ENCODE results near the gene CLEC10A.
A peak's percentile ranks its signal among the peaks of the same experiment; 100 is the strongest.
"Not testable (repeated sequence)": the region's sequence is repeated elsewhere in the genome, so short reads cannot be mapped to it uniquely, and the experiment has no call there.

CLEC10A gene

DNA sequence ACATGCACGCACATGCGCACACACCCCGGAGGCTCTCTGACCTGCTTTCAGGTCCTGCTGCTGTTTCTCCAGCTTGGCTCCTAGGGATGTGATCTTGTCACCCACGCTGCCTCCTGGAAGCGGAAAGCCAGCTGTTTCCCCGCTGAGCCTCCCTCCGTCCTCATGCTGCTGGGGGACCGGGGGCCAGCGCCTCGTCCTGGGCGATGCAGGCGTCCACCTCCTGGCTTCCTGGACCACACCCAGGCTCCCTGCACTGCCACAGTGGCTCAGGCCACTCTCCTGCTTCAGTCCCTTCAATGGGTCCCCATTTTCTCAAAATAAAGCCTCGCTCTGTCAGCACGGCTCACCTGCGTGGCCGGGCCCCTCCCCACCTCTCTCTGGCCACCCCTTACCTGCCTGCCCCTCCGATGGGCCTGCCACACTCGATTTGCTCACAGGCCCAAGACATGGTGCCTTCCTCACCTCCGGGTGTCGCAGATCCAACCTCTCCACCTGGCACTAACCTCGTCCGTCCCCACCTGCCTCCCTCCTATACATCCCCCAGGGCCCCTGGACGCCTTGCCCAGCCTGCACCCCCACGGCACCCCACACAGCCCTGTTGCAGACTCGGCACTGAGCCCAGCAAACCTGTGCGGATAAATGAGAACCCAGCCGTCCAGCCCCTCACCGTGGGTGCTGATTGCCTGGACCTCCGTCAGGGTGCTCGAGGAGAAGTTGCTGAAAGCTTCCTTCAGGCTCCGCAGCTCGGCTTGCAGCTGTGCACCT is 27.9 kb upstream of the CLEC10A start:
- DNase-seq: no peak

DNA sequence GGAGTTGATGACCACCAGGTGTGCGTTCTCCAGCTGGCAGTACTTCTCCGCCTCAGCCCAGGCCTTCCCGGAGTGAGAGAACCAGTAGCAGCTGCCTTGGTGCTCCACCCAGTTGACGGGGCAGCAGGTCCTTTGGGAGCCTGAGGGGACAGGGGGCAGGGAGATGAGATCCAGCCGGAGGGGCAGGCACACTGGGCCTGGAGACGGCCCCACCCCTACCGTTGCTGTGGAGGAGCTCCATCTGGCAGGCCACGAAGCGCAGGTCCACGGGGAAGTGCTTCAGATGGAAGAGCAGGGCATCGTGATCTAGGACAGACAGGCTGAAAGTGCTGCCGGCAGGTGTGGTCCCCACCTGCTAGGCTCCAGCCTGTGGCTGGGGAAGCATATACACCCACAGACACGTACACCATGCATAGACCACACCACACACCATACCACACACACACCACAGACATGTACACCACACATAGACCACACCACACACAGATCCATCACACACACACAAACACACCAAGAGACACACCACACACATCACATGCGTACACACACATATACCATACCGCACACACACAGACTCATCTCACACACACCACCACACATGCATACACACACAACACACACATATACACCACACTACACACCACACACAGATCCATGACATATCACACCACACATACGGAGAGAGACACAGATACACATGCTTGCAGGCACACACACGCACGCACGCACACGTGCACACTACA is 27.1 kb upstream of the CLEC10A start:
- DNase-seq: no peak

- no peak for DNase-seq
Measured at GRCh38 chr17:7102421-7102820, 22.4 kb upstream of the CLEC10A start.

- DNase-seq: no peak
Measured at GRCh38 chr17:7101531-7101930, 21.5 kb upstream of the CLEC10A start.

DNA sequence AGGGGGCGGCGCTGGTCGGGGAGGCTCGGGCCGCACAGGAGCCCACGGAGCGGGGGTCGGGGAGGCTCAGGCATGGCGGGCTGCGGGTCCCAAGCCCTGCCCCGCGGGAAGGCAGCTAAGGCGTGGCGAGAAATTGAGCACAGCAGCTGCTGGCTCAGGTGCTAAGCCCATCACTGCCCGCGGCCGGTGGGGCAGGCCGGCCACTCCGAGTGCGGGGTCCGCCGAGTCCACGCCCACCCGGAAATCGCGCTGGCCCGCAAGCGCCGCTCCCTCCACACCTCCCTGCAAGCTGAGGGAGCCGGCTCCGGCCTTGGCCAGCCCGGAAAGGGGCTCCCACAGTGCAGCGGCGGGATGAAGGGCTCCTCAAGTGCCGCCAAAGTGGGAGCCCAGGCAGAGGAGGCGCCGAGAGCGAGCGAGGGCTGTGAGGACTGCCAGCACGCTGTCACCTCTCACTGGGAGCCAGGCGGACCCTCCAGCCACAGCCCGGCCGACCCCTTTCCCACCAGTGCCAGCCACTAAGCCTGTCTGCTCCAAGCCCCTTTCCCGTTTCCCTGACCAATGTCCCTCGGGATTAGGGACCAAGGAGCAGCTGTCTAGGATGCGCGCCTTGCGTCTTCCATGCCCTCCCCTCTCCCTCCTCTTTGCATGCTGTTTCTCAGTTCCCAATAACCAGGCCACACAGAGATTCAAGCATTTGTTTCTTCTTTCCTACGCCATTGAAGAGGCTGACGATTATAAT is 20.8 kb upstream of the CLEC10A start:
- DNase-seq: not testable (repeated sequence)

DNA sequence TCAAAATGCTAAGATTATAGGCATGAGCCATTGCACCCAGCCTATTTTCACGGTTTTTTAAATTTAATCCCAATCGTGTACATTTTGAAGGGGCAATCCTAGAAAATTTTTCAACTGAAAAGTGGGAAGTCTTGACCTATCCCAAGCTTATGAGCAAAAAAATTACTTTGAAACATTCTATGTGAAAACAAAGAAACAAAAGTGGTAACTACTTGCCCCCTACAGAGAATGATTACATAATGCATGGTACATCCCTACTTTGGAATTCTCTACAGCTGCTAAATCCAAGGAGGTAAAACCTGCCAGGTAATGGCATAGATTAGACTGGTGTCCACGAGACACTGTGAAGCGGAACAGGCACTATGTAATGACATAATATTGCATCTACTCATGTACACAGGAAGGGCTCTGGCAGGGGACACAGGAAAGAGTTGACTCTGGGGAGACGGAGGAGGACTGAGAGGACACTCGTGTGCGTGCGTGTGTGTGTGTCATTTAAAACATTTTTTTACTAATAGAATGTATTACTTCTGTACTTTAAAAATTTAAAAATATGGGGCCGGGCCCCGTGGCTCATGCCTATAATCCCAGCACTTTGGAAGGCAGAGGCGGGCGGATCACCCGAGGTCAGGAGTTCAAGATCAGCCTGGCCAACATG is 18.9 kb upstream of the CLEC10A start:
- no peak for DNase-seq

DNA sequence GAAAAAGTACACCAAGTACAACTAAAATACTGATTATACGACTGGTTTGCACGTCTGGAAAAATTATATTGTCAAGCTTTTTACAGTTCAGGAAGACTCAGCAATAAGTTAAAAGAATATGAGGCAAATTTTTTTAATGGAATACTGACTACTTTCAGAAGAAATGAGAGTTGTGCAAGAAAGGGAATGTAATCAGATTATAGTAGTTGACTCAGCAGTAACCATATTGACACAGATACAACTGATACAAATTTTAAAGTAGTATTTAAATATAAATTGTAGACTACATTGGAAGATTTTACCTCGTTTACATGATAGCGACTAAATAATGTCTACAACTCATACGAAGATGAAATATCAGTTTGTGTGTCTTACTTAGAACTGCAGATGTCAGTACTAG is 17.9 kb upstream of the CLEC10A start:
- no peak for DNase-seq

- DNase-seq: no peak
Measured at GRCh38 chr17:7095625-7096024, 15.6 kb upstream of the CLEC10A start.

DNA sequence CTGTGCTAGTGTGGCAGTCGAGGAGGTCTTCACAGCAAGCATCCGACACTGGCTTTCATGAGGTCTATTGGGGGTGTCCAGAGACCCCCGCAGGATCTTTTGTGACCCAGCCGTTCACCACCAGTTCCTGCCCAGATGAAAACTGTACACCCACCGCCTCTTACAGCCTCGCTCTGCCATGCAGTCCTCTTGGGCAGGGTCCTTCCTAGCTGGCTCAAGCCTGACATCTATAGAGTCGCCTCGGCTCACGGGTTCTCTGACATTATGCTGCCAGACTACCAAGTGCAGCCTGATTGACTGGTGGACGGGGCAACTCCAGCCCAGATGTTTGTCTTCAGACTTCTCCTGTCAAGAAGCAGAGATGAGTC is 14.6 kb upstream of the CLEC10A start:
- no peak for DNase-seq

- not testable (repeated sequence) for DNase-seq
Measured at GRCh38 chr17:7091311-7092005, 11.4 kb upstream of the CLEC10A start.

DNA sequence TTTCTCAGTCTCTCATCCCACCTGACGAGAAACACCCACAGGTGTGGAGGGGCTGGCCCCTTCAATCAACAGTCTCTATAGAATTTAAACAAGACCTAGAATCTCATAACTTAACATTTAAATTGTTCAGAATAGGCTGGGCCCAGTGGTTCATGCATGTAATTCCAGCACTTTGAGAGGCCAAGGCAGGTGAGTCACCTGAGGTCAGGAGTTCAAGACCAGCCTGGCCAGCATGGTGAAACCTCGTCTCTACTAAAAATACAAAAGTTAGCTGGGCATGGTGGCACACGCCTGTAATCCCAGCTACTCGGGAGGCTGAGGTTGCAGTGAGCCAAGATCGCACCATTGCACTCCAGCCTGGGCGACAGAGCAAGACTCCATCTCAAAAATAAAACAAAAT is 9.5 kb upstream of the CLEC10A start:
- DNase-seq: not testable (repeated sequence)

DNA sequence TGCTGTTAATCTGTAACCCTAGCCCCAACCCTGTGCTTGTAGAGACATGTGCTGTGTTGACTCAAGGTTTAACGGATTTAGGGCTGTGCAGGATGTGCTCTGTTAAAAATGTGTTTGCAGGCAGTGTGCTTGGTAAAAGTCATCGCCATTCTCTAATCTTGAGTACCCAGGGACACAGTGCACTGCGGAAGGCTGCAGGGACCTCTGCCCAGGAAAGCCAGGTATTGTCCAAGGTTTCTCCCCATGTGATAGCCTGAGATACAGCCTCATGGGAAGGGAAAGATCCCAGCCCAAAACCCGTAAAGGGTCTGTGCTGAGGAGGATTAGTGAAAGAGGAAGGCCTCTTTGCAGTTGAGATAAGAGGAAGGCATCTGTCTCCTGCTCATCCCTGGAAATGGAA is 8.4 kb upstream of the CLEC10A start:
- not testable (repeated sequence) for DNase-seq

GRCh38 chr17:7084088-7084487 is 4.0 kb upstream of the CLEC10A start:
- DNase-seq: no peak

- no peak for DNase-seq
Measured at GRCh38 chr17:7083592-7083991, 3.5 kb upstream of the CLEC10A start.

DNA sequence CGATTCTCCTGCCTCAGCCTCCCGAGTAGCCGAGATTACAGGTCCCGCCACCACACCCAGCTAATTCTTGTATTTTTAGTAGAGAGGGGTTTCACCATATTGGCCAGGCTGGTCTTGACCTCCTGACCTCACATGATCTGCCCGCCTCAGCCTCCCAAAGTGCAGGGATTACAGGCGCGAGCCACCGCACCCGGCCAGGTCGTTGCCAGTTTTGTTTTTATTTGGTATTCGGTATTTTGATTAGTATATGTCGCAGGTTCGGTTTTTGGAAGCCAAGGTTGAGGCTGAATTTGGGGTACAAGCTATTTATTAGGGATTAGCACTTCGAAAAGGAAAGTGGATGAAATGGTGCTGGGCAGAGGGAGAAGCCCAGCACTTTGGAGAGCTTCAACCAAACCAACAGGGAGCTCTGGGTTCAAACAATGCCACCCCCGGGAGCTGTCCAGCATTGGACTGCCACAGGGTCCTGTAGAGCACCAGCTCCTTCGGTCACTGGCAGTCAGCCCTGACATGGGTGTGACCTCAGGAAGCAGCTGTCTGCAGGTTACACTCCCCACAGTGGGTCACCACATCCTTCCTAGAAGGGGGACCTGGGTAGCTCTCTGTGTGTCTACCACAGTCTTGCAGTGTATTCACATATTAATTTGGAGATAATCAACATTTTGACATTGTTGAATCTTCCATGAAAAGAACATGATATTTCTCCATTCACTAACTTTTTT is 1.5 kb upstream of the CLEC10A start:
- DNase-seq: peak; percentile 18

GRCh38 chr17:7080456-7081041 is 498 bp upstream of the CLEC10A start:
- DNase-seq: no peak

GRCh38 chr17:7078711-7079110 is 1.3 kb downstream of the CLEC10A start:
- no peak for DNase-seq

DNA sequence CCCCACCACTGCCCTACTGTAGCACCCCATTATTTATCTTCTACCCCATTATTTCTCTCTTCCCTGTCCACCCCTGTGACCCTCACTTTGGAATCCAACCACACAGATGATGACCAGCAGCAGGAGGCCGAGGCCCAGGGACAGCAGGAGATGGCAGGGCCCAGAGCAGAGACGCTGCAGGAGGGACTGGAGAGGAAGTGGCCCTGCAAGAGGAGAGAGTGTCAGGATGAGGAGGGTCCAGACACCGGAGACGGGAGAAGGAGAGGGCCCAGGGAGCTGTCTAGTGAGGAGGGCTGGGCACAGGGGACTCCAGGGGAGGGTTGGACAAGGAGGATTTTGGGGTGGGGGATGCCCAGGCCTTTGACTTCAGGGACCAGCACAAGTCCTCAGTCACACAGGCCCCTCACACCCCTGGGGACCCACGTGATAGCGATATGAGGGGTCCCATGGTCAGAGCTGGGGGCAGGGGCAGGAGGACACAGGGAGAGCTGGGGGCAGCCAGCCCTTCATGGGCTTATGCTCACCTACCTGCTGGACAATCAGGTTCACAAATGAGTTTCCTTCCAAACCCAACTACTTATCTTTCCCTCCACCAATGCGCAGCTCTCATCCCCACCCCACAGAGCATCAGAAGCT is 2.0 kb downstream of the CLEC10A start:
- no peak for DNase-seq

DNA sequence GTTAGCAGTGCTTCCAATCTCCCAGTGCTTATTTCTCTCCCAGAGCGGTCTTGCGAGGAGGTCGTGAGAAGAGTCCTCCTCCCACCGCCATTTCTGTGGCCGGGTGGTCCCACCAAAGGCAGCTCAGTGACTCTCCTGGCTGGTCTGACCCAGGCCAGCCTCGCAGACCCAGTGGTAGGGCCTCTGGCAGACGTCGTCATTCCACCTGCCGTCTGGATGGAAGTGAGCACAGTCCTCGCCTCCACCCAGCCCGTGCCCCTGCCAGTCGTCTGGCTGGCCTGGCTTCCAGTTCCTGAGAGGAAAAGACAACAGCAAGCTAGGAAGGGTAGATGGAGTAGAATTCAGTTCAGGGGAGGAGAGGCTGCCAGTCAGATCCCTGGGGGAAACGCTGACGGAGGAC is 5.1 kb downstream of the CLEC10A start:
- no peak for DNase-seq

DNA sequence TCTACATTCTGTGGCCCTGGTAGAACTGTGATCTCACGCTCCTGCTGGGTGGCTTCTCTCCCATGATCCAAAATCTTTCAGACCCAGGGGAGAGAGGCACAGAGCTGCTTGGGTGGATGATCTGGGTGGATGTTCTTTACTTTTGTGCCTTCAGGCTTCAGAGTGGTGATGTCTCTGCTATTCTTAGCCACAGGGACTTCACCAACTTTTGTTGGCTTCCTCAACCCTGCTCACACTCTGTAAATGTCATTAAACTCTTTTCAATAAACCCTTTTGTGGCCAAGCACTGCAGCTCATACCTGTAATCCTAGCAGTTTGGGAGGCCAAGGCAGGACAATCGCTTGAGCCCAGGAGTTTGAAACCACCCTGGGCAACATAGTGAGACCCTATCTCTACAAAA is 7.6 kb downstream of the CLEC10A start:
- DNase-seq: no peak

- DNase-seq: no peak
Measured at GRCh38 chr17:7070712-7071111, 9.3 kb downstream of the CLEC10A start.

Data from activated CD4-positive, alpha-beta T cell treated with anti-CD3 and anti-CD28 coated beads, Interleukin-2, Interleukin-6, amounts not matched to agents 100 ng/mL and 50 ng/mL, durations not matched to agents 16 hours and 8 hours (primary cell).